Activated naive CD4-positive, alpha-beta T cell (primary cell): ENCODE results near the gene RUVBL2.
A peak's percentile ranks its signal among the peaks of the same experiment; 100 is the strongest.

ENCODE experiments used
- DNase-seq, 4 experiments: peaks; one replicate each; lab custom pipeline; 2025; lab: John Stamatoyannopoulos, UW

Gene RUVBL2

DNA sequence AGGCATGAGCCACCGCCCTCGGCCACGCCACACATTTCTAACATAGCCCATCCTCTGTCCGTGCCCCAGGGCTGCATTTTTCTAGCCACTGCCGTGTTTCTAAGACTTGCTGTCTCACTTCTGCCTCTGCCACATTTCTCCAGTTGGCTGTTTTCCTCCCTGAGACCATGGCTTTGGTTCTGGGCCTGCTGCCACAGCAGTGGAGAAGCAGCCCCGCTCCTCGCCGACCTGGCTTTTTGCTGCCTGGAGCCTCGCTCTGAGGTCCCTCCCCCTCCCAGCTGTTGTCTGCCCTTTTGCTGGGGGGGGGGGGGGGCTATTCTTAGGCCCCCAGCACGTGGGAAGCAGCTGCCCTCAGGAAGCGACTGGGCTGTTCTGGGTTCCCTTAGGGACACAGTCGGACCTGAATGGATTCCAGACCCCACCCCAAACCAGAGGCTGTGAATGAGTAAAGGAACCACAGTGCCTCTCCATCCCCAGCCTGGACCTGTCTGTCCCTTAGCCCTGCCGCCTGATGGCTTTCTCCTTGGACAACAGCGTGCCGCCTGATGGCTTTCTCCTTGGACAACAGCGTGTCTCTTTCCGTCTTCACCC, 3.9 kb upstream of the RUVBL2 start:
- no peak for DNase-seq

DNA sequence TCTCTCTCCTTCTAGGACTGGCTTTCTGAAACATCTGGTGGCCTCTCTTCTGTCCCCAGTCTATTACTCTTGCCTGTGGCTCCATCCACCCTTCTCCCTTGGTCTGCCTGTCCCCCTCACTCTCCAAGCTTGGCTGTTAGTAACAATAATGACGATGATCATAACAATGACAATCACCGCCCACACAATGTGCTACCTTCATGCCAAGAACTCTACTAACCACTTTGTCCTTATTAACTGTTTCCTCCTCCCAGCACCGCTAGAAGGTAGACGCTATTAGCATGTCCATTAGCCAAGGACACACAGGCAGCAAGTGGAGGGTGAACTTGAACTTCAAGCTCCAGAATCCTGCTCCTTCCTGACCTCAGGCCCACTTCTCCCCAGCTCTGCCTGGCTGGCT, 3.3 kb upstream of the RUVBL2 start:
- DNase-seq = no peak

GRCh38 chr19:48991011-48991609, 2.6 kb upstream of the RUVBL2 start:
- no peak for DNase-seq

DNA sequence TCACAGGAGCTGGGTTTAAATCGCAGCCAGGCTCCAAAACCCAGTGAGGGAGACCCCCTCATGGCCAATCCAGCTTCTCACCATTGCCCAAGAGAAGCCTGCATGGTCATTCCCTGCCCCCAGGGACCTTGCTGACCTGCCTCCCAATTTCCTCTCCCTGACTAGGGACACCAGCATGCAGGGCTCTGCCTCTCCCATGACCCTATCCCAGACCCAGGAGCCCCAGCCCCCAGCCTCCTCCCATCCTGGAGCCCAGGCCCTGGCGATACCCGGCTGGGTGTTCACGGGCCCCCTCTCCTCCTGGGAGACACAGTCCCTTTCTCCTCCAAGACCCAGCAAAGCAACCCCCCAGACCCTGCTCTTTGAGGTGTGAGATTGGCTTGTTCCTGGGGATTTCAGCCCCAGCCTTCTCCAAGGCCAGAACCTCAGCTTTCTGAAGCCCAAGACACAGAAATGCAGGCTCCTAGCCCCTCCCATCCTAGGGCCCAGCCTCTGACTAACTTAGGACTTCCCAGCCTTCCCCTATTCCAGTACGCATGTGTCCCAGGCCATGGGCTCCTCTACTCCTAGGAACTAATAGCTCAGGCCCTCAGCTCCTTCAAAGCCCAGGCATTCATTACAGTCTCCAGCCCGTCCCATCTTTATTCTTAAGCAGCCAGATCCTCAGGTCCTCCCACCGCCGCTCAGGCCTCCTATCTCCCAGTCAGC, 1.7 kb upstream of the RUVBL2 start:
- DNase-seq = no peak

GRCh38 chr19:48992581-48993174, 1.0 kb upstream of the RUVBL2 start:
- DNase-seq = peak in 1 of 4 experiments; percentile 30

GRCh38 chr19:48994035-48994386, 324 bp downstream of the RUVBL2 start:
- no peak for DNase-seq

- DNase-seq = peak in 2 of 4 experiments; percentile 10 to 31
These were observed 4.3 kb downstream of the RUVBL2 start for GRCh38 chr19:48997972-48998371.

DNA sequence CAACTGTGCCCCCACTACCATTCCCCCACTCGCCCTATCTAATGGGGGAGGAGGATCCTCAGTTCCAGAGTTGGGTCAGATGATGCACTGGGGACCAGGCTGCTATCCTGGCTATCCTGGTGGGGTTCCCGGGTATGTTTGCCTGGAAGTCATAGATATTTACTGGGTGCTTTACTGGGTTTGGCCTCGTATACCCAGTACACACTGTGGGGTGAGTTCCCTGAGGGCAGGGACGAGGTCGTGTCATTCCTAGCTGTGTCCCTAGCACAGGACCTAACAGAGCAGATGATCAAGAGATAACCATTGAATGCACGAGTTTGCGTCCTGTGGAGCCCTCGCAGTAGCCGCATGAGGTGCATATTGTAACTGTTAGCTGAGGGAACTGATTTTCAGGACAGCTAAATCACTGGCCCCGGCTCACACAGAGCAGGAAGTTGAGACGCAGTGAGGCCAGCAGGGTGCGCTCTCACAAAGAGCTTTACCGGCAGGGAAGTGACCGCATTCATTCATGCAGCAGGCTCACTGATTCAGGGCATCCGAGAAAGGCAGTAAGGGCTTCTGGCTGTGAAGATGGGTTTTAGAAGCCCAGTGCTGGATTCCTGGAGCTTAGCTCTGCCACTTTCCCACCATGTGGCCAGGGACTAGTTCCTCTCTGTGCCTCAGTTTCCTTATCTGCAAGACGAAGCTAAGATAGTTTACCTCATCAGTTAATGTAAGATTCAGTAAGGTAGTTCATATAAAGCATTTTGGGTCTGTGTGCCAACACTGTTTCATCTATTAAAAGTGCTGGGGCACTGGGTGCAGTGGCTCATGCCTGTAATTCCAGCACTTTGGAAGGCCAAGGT, 6.0 kb downstream of the RUVBL2 start:
- DNase-seq = peak in 3 of 4 experiments; percentile 31 to 70 (median 46)

DNA sequence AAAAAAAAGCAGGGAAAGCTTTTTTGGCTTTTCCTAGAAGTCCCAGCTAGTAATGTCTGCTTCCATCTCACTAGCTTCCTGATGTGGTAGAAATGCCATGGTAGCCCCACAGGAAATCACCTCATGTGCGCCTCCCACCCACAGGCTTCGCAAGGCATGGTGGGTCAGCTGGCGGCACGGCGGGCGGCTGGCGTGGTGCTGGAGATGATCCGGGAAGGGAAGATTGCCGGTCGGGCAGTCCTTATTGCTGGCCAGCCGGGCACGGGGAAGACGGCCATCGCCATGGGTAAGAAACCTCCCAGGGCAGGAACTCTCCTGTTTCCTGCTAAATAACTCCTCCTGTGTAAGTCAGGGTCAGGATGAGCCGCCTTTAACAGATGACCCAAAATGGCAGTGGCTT, 10.4 kb downstream of the RUVBL2 start:
- no peak for DNase-seq

GRCh38 chr19:49004964-49005614, 11.4 kb downstream of the RUVBL2 start:
- no peak for DNase-seq

GRCh38 chr19:49006905-49007304, 13.2 kb downstream of the RUVBL2 start:
- no peak for DNase-seq

- no peak for DNase-seq
These were observed 16.1 kb downstream of the RUVBL2 start for GRCh38 chr19:49009828-49010227.

- DNase-seq = no peak
These were observed 16.8 kb downstream of the RUVBL2 start for GRCh38 chr19:49010453-49010852.

GRCh38 chr19:49011194-49011593, 17.5 kb downstream of the RUVBL2 start:
- DNase-seq = no peak

- DNase-seq = no peak
These were observed 20.6 kb downstream of the RUVBL2 start for GRCh38 chr19:49014123-49014869.

DNA sequence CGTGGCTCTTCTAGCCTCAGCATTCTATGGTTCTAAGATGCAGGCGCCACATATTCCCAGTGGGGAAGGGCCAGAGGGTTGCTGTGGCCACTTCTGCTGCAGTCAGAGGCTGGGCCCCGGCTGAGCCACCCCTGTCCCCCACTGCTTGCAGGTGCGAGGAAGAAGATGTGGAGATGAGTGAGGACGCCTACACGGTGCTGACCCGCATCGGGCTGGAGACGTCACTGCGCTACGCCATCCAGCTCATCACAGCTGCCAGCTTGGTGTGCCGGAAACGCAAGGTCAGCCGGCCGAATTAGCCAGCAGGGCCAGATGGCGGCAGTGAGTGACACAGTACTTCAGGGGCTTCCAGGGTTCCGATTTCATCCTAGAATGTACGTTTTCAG, 21.2 kb downstream of the RUVBL2 start:
- DNase-seq = no peak

DNA sequence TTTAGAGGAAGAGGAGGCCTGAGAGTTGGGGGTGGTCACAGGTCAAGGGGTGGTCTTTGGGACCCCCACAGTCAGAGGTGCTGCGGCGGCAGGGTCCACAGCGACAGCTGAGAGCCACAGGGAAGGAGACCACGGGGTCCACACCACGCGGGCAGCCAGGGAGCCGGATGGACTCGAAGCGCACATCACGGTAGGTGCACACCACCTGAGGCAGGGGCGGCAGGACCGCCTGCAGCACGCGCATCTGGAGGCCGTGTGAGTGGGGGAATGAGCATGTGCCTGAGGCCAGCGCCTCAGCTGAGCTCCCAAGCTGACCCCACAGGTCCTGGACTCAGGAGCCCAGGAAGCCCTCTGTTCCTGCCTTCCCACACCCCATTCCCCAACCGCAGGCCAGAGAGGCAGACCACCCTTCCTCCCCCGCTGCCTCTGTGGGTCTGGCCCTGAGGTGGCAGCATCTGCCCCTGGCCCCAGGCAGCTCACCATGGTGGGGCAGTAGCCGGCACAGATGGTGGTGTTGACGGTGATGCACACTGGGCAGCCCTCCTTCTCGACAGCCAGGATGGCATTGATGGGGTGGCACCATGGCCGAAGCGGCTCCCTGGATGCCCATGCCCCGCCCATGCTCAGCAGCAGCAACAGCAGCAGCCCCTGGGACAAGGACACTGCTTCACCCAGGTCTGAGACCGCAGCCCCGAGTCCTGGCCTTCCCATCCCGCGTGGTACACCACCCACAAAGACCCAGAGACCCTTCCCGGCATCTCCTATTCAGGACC, 22.6 kb downstream of the RUVBL2 start:
- DNase-seq = no peak

DNA sequence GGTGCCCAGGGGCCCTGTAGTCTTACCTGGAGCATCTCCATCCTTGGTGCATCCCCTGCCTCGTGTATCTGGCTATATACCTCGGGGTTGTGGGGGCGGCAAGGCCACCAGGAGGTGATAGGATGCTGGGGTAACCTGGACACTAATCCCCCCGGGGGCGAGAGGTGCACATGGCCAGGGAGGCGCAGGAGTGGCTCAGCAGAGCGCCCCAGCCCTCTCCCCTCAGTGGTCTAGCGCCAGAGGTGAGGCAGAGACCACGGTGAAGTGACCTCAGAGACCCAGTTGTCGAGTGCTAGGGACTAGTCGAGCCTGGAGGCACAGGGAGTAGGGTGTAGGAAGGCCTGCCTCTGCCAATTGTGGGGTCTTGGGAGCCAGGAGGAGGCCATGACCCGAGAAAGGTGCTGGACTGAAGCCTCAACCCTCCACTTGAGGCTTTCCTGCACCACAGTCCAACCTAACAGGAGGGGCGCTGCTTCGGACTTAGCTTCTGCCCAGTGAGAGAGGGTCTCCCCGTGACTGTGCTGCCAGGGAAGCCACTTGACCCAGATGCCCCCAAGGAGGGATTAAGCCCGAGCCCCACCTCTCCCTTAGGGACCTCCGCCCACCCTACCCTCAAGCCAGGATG, 23.5 kb downstream of the RUVBL2 start, which contains the start of gene LHB:
Gene LHB, minus strand, starts transcription at position 51 of the 625 bp plus-strand sequence. Its CDS starts 10 bp downstream, at position 41.
- DNase-seq = no peak

DNA sequence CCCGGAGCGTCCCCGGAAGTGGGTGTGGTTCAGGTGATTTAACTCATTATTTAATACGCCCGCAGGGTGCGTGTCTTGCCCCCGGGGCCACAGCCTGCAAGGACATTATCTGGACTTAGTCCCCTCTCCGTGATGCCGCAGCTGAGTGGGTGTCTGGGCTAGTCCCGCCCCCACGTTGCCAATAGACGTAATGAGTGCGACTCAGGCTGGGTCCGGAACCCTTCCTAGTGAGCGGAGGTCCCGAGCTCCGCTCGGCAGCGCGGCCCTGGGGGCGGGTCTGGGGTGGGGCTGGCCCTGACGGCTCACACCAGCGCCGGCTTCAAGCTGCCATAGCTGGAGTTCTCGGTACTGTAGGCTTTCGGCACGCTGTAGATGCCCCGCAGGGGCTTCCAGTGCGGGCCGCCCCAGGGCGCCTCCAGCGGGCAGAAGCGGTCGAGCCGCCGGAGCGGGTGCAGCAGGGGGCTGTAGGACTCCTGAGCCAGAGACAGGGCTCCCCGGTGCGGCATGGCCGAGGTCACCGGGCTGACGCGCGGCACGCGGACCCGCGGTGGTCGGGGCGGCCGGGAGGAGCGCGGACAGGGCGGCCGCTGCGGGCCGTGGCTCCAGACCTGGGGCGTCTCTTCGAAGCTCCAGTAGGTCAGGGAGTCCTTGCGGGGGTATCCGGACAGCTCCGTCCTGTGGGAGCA, 24.1 kb downstream of the RUVBL2 start:
- DNase-seq = peak in 3 of 4 experiments; percentile 22 to 63 (median 42)
